K562 (cell line): ENCODE measurements around the gene POLD4. TPM values are rescaled to one million over a fixed set of nuclear protein-coding genes. Genes with fewer than 3 reads are reported as not detected.

Experiments used
- ATAC-seq: fragments of 200-7000 bp; cut with Tn5 transposase; 3 replicates; pipeline ENCODE4 v1.9.1; 2020; ENCODE audit warnings: moderate library complexity
- BruUV-seq: library from RNA; stranded (reverse); fragments of 400-500 nt; replicated peaks from 2 replicates; lab custom pipeline; 2021; lab: Mats Ljungman, UMichigan
- CTCF ChIA-PET: fragments of 300-600 bp; formaldehyde crosslinking; extraction: SDS; loops from one replicate; lab custom pipeline; 2021; ENCODE audit warnings: low intra/inter-chr PET ratio; lab: Yijun Ruan, JAX
- POLR2A ChIA-PET: fragments of 300-600, 350-650 bp; sonication (Branson Sonifier 250); formaldehyde crosslinking; extraction: SDS; loops from one replicate; lab custom pipeline; 2021; ENCODE audit warnings: antibody characterized with exemption, inconsistent platforms; lab: Yijun Ruan, JAX
- DNase-seq, 4 experiments: peaks; one replicate each; pipeline versions ENCODE4 v3.0.0 to v3.0.0-alpha.2; 2011 to 2018; ENCODE audit warnings: low spot score in 3 of 4, mixed read lengths in 3 of 4; ENCODE audit errors: extremely low read depth in 1 of 4
- FAIRE-seq: peaks from 2 replicates; lab custom pipeline; 2011; peaks lifted over from hg19 to GRCh38; lab: Jason Lieb, UNC
- H2AFZ ChIP-seq: 2 replicates; pipeline ENCODE4 v1.6.0; 2011; ENCODE audit warnings: low read depth, low read length, control low read depth, inconsistent platforms
- H3K27ac ChIP-seq: fragments of 200-600 bp; 3 replicates; pipeline ENCODE4 v1.8.0; 2011; ENCODE audit warnings: low read depth, mild to moderate bottlenecking, control low read depth, inconsistent platforms, low read length, moderate library complexity, mixed read lengths; ENCODE audit errors: extremely low read depth
- H3K27me3 ChIP-seq, 2 experiments: fragments of 300-600 bp in 1 of 2; 2 replicates in 1 of 2; 3 replicates in 1 of 2; pipeline versions ENCODE4 v1.6.0 to v1.8.0; 2011; ENCODE audit warnings: inconsistent platforms in 2 of 2, low read length in 2 of 2, mild to moderate bottlenecking in 1 of 2, mixed read lengths in 1 of 2, moderate library complexity in 1 of 2; ENCODE audit not compliant: control insufficient read depth in 2 of 2, insufficient read depth in 2 of 2
- H3K36me3 ChIP-seq: fragments of 300-600 bp; 3 replicates; pipeline ENCODE4 v1.8.0; 2011; ENCODE audit warnings: mild to moderate bottlenecking, low read length, inconsistent platforms; ENCODE audit not compliant: control insufficient read depth, insufficient read depth
- H3K4me1 ChIP-seq, 2 experiments: fragments of 200-600 bp in 1 of 2; replicated peaks in 1 of 2; 2 replicates in 1 of 2; 3 replicates in 1 of 2; pipeline versions ENCODE4 v1.5.1 to v1.8.0; 2011; ENCODE audit warnings: inconsistent platforms in 2 of 2, low read length in 2 of 2, mild to moderate bottlenecking in 1 of 2, mixed read lengths in 1 of 2, moderate library complexity in 1 of 2; ENCODE audit not compliant: control insufficient read depth in 2 of 2, insufficient read depth in 2 of 2
- H3K4me2 ChIP-seq: 2 replicates; pipeline ENCODE4 v1.6.1; 2011; ENCODE audit warnings: low read length, control low read depth, inconsistent platforms, mixed read lengths; ENCODE audit not compliant: insufficient read depth
- H3K4me3 ChIP-seq: fragments of 200-600 bp; sonication (generic), shearing (Covaris generic); 2 replicates; pipeline ENCODE4 v1.5.1; 2016; ENCODE audit warnings: control low read depth, inconsistent platforms
- H3K79me2 ChIP-seq: fragments of 200-600 bp; 3 replicates; pipeline ENCODE4 v1.8.0; 2011; ENCODE audit warnings: low read length, inconsistent platforms; ENCODE audit not compliant: control insufficient read depth, insufficient read depth
- H3K9ac ChIP-seq, 2 experiments: 2 replicates each; pipeline versions ENCODE4 v1.6.0 to v1.6.1; 2011; ENCODE audit warnings: low read depth in 2 of 2, low read length in 2 of 2, control low read depth in 1 of 2, inconsistent platforms in 1 of 2, mild to moderate bottlenecking in 1 of 2, mixed read lengths in 1 of 2; ENCODE audit not compliant: insufficient read depth in 1 of 2
- H3K9me1 ChIP-seq: one replicate; pipeline ENCODE4 v1.6.0; 2011; ENCODE audit warnings: inconsistent platforms, mild to moderate bottlenecking, low read length, moderate library complexity; ENCODE audit not compliant: control insufficient read depth, insufficient read depth
- H3K9me3 ChIP-seq: replicated peaks from 2 replicates; pipeline ENCODE4 v1.5.1; 2011; ENCODE audit warnings: low read depth, low read length, inconsistent platforms; ENCODE audit not compliant: control insufficient read depth, insufficient read depth
- H4K20me1 ChIP-seq: replicated peaks from 2 replicates; pipeline ENCODE4 v1.6.1; 2011; ENCODE audit warnings: low read length, inconsistent platforms, mixed read lengths; ENCODE audit not compliant: control insufficient read depth, insufficient read depth
- CBX1 ChIP-seq: sonication (generic); IDR thresholded peaks from 2 replicates; pipeline ENCODE4 v1.6.1; 2016; ENCODE audit warnings: antibody characterized with exemption, low read depth, mild to moderate bottlenecking
- CREBBP ChIP-seq: IDR thresholded peaks from one replicate; pipeline ENCODE4 v1.6.1; 2012; ENCODE audit warnings: low read depth, mild to moderate bottlenecking, control low read depth, inconsistent platforms, low read length
- DACH1 ChIP-seq: fragments of 450-650 bp; IDR thresholded peaks from 2 replicates; pipeline ENCODE4 v1.6.1; 2018; ENCODE audit not compliant: partially characterized antibody
- HDAC1 ChIP-seq, 2 experiments: fragments of 450-650 bp; IDR thresholded peaks; 2 replicates each; pipeline ENCODE4 v1.6.1; 2016 to 2017; ENCODE audit warnings: inconsistent platforms in 1 of 2, mild to moderate bottlenecking in 1 of 2, moderate library complexity in 1 of 2
- KLF13 ChIP-seq: fragments of 450-650 bp; IDR thresholded peaks from 2 replicates; pipeline ENCODE4 v1.6.1; 2016; ENCODE audit warnings: missing genetic modification characterization, low read depth, mild to moderate bottlenecking, missing compliant biosample characterization, moderate library complexity, borderline replicate concordance
- L3MBTL2 ChIP-seq: fragments of 450-650 bp; IDR thresholded peaks from 2 replicates; pipeline ENCODE4 v1.6.1; 2016; ENCODE audit warnings: mild to moderate bottlenecking, moderate library complexity
- MYBL2 ChIP-seq, 2 experiments: fragments of 450-650 bp in 1 of 2; sonication (generic) in 1 of 2; formaldehyde crosslinking in 1 of 2; IDR thresholded peaks; 2 replicates each; pipeline versions ENCODE4 v1.6.1 to v1.8.1; 2017 to 2022; ENCODE audit warnings: borderline replicate concordance in 1 of 2, inconsistent platforms in 1 of 2, low read depth in 1 of 2, mild to moderate bottlenecking in 1 of 2, missing genetic modification reagents in 1 of 2, moderate library complexity in 1 of 2
- NR2C2 ChIP-seq, 2 experiments: fragments of 200-800 bp in 1 of 2; sonication (Bioruptor generic) in 1 of 2; sonication (generic) in 1 of 2; formaldehyde crosslinking in 1 of 2; IDR thresholded peaks; 2 replicates each; pipeline versions ENCODE4 v1.6.1 to v1.8.0; 2016 to 2022; ENCODE audit warnings: mild to moderate bottlenecking in 1 of 2, missing compliant biosample characterization in 1 of 2, missing genetic modification characterization in 1 of 2, missing genetic modification reagents in 1 of 2
- PBX2 ChIP-seq, 2 experiments: IDR thresholded peaks in 1 of 2; conservative IDR thresholded peaks in 1 of 2; 2 replicates each; pipeline ENCODE4 v1.6.1; 2016; ENCODE audit warnings: low read depth in 2 of 2, mild to moderate bottlenecking in 1 of 2, missing compliant biosample characterization in 1 of 2, missing genetic modification characterization in 1 of 2, moderate library complexity in 1 of 2
- POLR2AphosphoS2 ChIP-seq: IDR thresholded peaks from 2 replicates; pipeline ENCODE4 v1.6.1; 2012; ENCODE audit warnings: low read length, improper control_type of control experiment
- PTBP1 ChIP-seq: fragments of 200-400 bp; formaldehyde crosslinking; IDR thresholded peaks from 2 replicates; pipeline ENCODE4 v1.6.1; 2017; ENCODE audit warnings: low read depth, low read length
- RBBP5 ChIP-seq: fragments of 200-600 bp; sonication (generic); IDR thresholded peaks from 2 replicates; pipeline ENCODE4 v1.6.1; 2012; ENCODE audit warnings: borderline replicate concordance, mild to moderate bottlenecking, low read length, control low read depth, inconsistent platforms; ENCODE audit not compliant: insufficient read depth, poor library complexity, severe bottlenecking
- RBFOX2 ChIP-seq: fragments of 200-400 bp; formaldehyde crosslinking; IDR thresholded peaks from 2 replicates; pipeline ENCODE4 v1.6.1; 2017; ENCODE audit warnings: low read depth, mild to moderate bottlenecking, low read length, moderate library complexity
- SOX6 ChIP-seq: fragments of 450-650 bp; IDR thresholded peaks from 2 replicates; pipeline ENCODE4 v1.6.1; 2014; ENCODE audit warnings: mild to moderate bottlenecking
- THRA ChIP-seq: fragments of 450-650 bp; IDR thresholded peaks from 2 replicates; pipeline ENCODE4 v1.6.1; 2017; ENCODE audit warnings: mild to moderate bottlenecking, moderate library complexity
- ZNF165 ChIP-seq: fragments of 250-450 bp; sonication (Bioruptor Pico); IDR thresholded peaks from 2 replicates; pipeline ENCODE4 v1.4.0; 2020; ENCODE audit warnings: borderline replicate concordance
- ZNF3 ChIP-seq: fragments of 250-450 bp; sonication (Bioruptor Pico); IDR thresholded peaks from 2 replicates; pipeline ENCODE4 v1.5.0; 2021; ENCODE audit warnings: mild to moderate bottlenecking, moderate library complexity
- ZSCAN32 ChIP-seq: fragments of 450-650 bp; formaldehyde crosslinking; IDR thresholded peaks from 2 replicates; pipeline ENCODE4 v1.4.0; 2020; ENCODE audit warnings: mild to moderate bottlenecking, moderate library complexity
- WGBS: fragments of 100-300 bp; shearing (Covaris generic); methylation state at CpG from one replicate; pipeline ENCODE4 v1.1.6; 2016; ENCODE audit warnings: low coverage, mixed read lengths; ENCODE audit not compliant: insufficient coverage; ENCODE audit errors: missing lambda C conversion rate; 5-methylcytosine and 5-hydroxymethylcytosine counted together
- in situ Hi-C: fragments of 300-500 bp; cut with MboI; formaldehyde crosslinking; loops from 4 replicates; pipeline ENCODE4 v1.15.0; 2018; ENCODE audit warnings: inconsistent platforms, mixed read lengths
- intact Hi-C: fragments of 100-400 bp; cut with micrococcal nuclease; formaldehyde crosslinking; loops from 2 replicates; pipeline ENCODE4 v1.14.2; 2022
- polyA plus RNA-seq, 8 experiments: library from polyadenylated mRNA; depleted of rRNA in 4 of 8; stranded (reverse) in 5 of 8; unstranded in 3 of 8; fragments of >200 nt; fragmentation: Nextera tagmentation in 2 of 8; fragmentation: Illumina TruSeq in 1 of 8; extraction: Ambion mirVana in 2 of 8; extraction: Trizol in 1 of 8; gene quantifications; 2 replicates each; pipeline versions ENCODE4 v1.2.1 to v1.2.3, GENCODE V29; 2011 to 2014; ENCODE audit warnings: inconsistent platforms in 1 of 8, missing spikeins in 1 of 8
- total RNA-seq, 7 experiments: library from RNA; depleted of rRNA in 6 of 7; stranded (reverse); fragments of >200 nt in 6 of 7; fragmentation: Illumina TruSeq in 2 of 7; extraction: Trizol in 2 of 7; gene quantifications; 2 replicates each; pipeline versions ENCODE4 v1.2.1 to v1.2.3, GENCODE V29; 2011 to 2021; ENCODE audit warnings: low replicate concordance in 1 of 7

POLD4 gene
- total and polyA plus RNA-seq, 9 of the 15 experiments (the other 6 are each of a cell fraction or from before 2014, with no cell fraction given) = 5.8 to 64.5 (median 18.3) TPM

GRCh38 chr11:67321313-67321871 lies 32.0 kb downstream of the POLD4 start:
- H3K36me3 ChIP-seq = no peaks in the 10 kb centered on the region; the same call in 2 of the 3 replicates
- WGBS = 39% methylated on average over 6 of the region's 6 CpGs
- no peak overlapping the region for H2AFZ ChIP-seq
- POLR2A ChIA-PET = interaction anchor here (0.5 to 1.4 kb wide), 7 partner anchors 11 to 335 kb away, joined by 3 to 4 read pairs (median 3); no protein-coding TSS in a partner anchor
- peaks cover 14 to 19% of the 10 kb centered on the region in 2 experiments; a peak in 4 of 5 replicates for H3K4me1 ChIP-seq
- no peaks in the 10 kb centered on the region for H3K9me3 ChIP-seq
- no peak for FAIRE-seq
- peaks cover 6% of the 10 kb centered on the region; the same call in 1 of the 3 replicates for H3K79me2 ChIP-seq
- no peak overlapping the region for H3K27ac ChIP-seq
- H3K9me1 ChIP-seq = no peaks in the 10 kb centered on the region
- peak overlapping the region in 1 of 2 experiments; percentile 3; a peak in 1 of 4 replicates for H3K9ac ChIP-seq
- in situ Hi-C loops = no loop called here
- ATAC-seq = no peak
- no peak overlapping the region; the same call in 1 of the 2 replicates for H3K4me2 ChIP-seq
- no peak overlapping the region for H3K4me3 ChIP-seq
- CTCF ChIA-PET = no interaction called here
- H3K27me3 ChIP-seq = no peaks in the 10 kb centered on the region
- H4K20me1 ChIP-seq = no peaks in the 10 kb centered on the region
- DNase-seq = peak in 2 of 4 experiments; percentile 2 to 5
- BruUV-seq = no TSS peak
- intact Hi-C loops = no loop called here
- TF ChIP-seq KLF13 (tag) (no peak), MYBL2 (IDR thresholded peaks at IDR 0.05; ENCODE audit: low read depth) (no peak), MYBL2 (CRISPR knock-in tag; IDR thresholded peaks at IDR 0.05; ENCODE audit: borderline replicate concordance) (no peak), NR2C2 (CRISPR knock-in tag; IDR thresholded peaks at IDR 0.05) (no peak), NR2C2 (tag; IDR thresholded peaks at IDR 0.05) (peak; percentile 46), POLR2AphosphoS2 (no peak), ZNF165 (CRISPR knock-in tag) (no peak), DACH1 (peak; percentile 50), ZSCAN32 (CRISPR knock-in tag) (no peak), CBX1 (no peak), SOX6 (0 out of 2 replicates have a peak, but pooled peaks have one; percentile 8), ZNF3 (CRISPR knock-in tag) (no peak), PBX2 (CRISPR knock-in tag; IDR thresholded peaks at IDR 0.05; ENCODE audit: low read depth) (no peak), PBX2 (tag; conservative IDR thresholded peaks at IDR 0.05; ENCODE audit: low read depth) (no peak), L3MBTL2 (no peak), RBBP5 (no peak), HDAC1 (IDR thresholded peaks at IDR 0.05) (0 out of 4 replicates have a peak, but pooled peaks of 1 of the 2 experiments have one; percentile 36), PTBP1 (no peak), RBFOX2 (no peak), CREBBP (no peak), THRA (no peak)
